DMS53 treated with DMSO at 0.1 percent for 48 hours (cell line): Measurements from ENCODE around the gene SURF2.
A peak's percentile ranks its signal among the peaks of the same experiment; 100 is the strongest.
"Not testable (repeated sequence)": the region's sequence is repeated elsewhere in the genome, so short reads cannot be mapped to it uniquely, and the experiment has no call there.

ENCODE experiments used
- DNase-seq: peaks from one replicate; lab custom pipeline; 2025; ENCODE audit not compliant: unreplicated experiment; lab: John Stamatoyannopoulos, UW

SURF2 gene

GRCh38 chr9:133356391-133357091, at the start of gene SURF2, which contains the start of gene SURF1:
Gene SURF2, plus strand, starts transcription at chr9:133356550. Its CDS starts 43 bp downstream, at chr9:133356593.
Gene SURF1, minus strand, starts transcription at chr9:133356487. Its CDS starts 34 bp downstream, at chr9:133356453.
- peak; percentile 68 for DNase-seq

GRCh38 chr9:133307301-133307700, 49.0 kb upstream of the SURF2 start:
- no peak for DNase-seq

GRCh38 chr9:133309608-133310007, 46.7 kb upstream of the SURF2 start:
- no peak for DNase-seq

DNA sequence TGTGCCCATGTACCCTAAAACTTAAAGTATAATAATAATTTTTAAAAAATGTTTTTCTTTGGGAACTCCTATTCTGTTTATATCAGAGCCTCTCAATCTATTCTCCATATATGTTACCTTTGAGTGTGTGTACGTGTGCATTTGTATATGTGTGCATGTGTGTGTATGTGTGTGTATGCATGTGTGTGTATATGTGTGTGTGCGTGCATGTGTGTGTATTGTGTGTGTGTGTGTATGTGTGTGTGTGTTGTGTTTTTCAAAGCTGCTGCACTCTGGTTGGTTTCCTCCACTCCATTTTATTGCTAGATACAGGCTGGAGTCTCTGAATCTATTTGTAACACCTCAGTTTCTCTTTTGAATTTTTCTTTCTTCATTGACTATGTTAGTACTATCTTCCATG, 40.4 kb upstream of the SURF2 start:
- no peak for DNase-seq

GRCh38 chr9:133317551-133317950, 38.8 kb upstream of the SURF2 start:
- DNase-seq: not testable (repeated sequence)

GRCh38 chr9:133320421-133320881, 35.9 kb upstream of the SURF2 start:
- DNase-seq: no peak

- DNase-seq: no peak
Measured at GRCh38 chr9:133321411-133321935, 34.9 kb upstream of the SURF2 start.

- no peak for DNase-seq
Measured at GRCh38 chr9:133322701-133323100, 33.6 kb upstream of the SURF2 start.

GRCh38 chr9:133323211-133323610, 33.1 kb upstream of the SURF2 start:
- DNase-seq: no peak

GRCh38 chr9:133323991-133324703, 32.2 kb upstream of the SURF2 start:
- no peak for DNase-seq

DNA sequence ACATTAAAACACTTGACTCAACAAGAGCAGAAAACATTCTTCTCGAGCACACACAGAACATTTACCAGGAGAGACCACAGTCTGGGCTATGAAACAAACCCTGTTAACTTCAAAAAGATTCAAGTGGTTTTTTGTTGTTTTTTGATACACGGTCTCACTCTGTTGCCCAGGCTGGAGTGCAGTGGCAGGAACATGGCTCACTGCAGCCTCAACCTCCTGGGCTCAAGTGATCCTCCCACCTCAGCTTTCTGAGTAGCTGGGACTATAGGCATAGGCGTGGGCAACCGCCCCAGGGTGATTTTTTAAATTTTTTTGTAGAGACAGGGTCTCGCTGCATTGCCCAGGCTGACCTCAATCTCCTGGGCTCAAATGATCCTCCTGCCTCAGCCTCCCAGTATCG, 29.3 kb upstream of the SURF2 start:
- DNase-seq: not testable (repeated sequence)

DNA sequence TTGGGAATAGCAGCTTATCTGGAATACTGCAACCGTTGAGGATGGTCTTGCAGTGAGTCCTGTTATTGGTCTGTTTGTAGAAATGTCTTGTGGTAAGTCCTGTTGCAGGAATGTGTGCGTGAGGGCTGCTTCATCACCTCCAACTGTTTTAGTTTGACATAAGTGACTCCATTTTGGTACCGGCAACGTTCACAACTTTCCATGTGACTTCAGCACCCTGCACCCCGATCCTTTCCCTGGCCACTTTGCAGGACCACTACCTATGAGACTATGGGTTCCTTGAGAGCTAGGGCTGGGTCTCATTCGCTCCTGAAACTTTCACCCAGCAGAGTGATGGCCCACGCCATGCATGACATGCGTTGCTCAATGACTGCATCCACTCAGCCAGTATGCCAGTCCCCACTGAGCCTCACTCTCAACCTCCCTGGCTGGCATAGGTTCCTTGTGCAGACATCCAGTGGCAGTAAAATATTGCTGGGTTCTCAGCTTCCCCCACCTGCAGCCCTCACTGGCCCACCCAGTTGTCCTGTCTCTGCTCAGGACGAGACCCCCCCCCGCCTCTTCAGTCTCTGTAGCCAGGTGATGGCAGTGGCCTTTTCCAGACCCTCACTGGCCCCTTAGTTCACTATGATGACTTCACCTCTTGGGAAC, 28.4 kb upstream of the SURF2 start:
- DNase-seq: no peak

DNA sequence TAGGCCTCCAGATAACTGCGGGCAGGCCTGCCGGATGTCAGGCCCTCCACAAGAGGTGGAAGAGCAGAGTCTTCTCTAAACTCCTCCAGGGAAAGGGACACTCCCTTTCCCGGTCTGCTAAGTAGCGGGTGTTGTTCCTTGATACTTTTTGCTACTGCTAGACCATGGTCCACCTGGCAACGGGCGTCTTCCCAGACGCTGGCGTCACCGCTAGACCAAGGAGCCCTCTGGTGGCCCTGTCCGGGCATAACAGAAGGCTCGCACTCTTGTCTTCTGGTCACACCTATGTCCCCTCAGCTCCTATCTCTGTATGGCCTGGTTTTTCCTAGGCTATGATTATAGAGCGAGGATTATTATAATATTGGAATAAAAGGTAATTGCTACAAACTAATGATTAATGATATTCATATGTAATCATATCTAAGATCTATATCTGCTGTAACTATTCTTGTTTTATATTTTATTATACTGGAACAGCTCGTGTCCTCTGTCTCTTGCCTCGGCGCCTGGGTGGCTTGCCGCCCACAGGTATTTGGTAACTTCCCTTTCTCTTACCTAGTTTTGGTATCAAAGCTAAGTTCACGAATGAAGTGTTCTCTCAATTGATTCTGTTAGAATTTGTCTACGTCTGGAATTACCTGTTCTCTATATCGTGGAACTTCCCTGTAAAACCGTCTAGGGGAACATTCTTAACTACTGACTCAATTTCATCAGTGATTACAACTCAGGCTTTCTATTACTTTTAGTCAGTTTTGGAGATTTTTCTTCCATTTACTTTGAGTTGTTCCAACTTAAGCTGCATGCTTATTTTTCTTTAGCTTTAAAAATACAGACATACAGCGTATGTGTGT, 26.8 kb upstream of the SURF2 start:
- peak; percentile 32 for DNase-seq

DNA sequence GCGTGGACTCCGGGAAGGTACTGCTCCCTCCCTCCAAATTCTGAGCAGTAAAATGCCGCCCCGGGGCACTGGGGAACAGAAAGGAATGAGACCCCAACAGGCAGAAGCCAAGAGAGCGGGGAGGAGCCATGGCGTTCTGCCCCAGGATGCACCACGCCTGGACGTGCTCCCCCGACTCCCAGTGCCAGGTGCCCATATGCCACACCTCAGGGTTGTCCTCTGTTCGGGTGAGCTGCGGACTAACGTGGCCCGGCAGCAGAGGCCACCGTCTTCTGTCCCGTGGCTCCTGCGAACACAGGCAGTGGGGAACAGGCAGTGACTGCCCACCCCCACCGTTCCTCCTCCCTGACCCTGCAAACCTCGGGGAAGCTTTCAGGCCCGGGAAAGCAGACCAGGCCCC, 25.1 kb upstream of the SURF2 start:
- no peak for DNase-seq

DNA sequence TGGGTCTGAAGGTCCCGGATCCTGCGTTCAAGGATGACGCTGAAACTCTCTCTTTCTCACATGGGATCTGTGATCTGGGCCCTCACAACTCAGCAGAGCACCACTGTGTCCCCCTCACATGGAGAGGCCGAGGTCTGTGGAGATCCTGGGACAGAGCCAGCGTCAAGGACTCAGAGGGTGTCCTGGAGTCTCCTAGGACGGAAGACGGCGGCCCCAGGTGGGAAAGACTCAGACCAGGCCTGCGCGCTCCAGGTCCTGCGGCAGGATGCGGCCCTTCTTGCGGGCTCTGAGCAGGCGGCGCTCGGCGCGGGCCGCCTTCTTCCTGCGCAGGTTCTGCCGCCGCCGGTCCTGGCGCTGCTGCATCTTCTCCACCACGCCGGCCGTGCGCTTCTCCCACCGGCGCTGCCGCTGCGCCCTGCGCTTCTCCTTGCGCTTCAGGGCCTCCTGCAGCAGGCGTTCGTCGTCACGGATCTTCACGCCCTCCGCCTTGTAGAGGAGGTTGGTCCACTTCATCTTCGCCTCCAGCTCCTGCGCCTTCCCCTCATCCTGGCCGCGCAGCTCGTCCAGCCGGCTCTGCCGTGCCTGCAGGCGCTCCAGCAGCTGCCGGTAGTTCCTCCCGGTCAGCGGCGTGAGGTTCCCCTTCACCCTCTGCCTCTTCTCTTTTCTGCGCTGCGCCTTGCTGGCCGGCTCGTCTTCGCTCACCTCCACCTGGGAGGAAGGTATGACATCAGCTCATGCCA, 24.5 kb upstream of the SURF2 start:
- no peak for DNase-seq

GRCh38 chr9:133332381-133332730, 24.0 kb upstream of the SURF2 start:
- no peak for DNase-seq

DNA sequence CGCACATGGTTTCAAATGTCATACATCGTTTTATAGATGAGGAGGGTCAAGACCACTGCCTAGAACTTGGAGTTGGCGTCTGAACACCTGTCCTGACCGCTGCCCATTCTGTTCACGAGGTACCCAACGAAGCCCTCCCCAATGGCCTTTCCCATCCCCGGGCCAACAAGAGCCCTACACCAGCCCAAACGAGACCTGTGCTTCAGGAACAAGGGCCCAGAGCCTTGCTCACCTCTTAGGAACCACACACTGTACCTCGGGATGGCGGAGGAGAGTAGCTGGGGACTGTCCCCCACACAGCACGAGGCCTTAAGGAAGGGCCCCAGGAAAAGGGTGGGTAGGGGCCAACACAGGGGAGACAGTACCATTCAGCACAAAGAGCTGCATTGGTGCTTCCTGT, 23.3 kb upstream of the SURF2 start:
- DNase-seq: no peak

- no peak for DNase-seq
Measured at GRCh38 chr9:133333566-133333965, 22.8 kb upstream of the SURF2 start.

GRCh38 chr9:133334161-133334560, 22.2 kb upstream of the SURF2 start:
- no peak for DNase-seq

DNA sequence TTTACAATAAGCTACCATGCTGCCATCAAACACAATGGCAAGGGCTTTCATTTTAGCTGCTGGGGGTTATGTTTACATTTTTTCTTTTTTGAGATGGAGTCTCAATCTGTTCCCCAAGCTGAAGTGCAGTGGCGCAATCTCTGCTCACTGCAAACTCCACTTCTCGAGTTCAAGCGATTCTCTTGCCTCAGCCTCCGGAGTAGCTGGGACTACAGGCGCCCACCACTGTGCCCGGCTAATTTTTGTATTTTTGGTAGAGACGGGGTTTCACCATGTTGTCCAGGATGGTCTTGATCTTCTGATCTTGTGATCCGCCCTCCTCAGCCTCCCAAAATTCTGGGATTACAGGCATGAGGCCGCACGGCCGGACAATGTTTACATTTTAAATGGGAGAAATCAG, 21.5 kb upstream of the SURF2 start:
- DNase-seq: not testable (repeated sequence)
